GM13976 (cell line): Measurements from ENCODE around the gene AASDHPPT.

Source experiments
- DNase-seq: peaks from one replicate; pipeline ENCODE4 v3.0.0; 2012; ENCODE audit warnings: low spot score
- CTCF ChIP-seq: IDR thresholded peaks from 2 replicates; pipeline ENCODE4 v1.5.1; 2012; ENCODE audit warnings: borderline replicate concordance, mild to moderate bottlenecking; ENCODE audit not compliant: insufficient read depth; ENCODE audit errors: extremely low read depth, missing control alignments, control extremely low read depth
- in situ Hi-C: fragments of 300-500 bp; cut with MboI; formaldehyde crosslinking; loops from one replicate; pipeline ENCODE4 v1.12.0; 2022; ENCODE audit warnings: low sequenced_read_pairs, mixed read lengths, inconsistent platforms; ENCODE audit not compliant: unreplicated experiment

The AASDHPPT gene

DNA sequence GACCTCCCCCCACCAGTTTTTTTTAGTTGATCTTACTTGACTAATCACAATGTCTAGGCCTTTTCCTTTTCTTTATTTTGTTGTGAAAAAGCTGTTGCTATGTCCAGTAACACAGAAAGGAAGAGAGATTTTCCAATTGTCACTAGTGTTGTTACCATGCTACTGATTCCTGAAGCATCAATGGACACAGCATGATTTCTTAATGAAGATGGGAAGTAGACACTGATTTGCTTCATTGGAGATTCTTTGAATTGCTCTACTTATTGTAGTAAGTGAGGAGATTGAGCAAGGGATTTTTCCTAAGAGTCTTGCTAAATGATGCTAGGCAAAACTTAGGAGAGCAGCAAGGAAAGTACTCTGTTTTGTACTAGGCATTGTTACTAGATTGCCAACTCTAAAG is 4.6 kb downstream of the AASDHPPT start:
- in situ Hi-C loops = no loop called here
- TF ChIP-seq CTCF = no peak

GRCh38 chr11:106086135-106086534 is 8.7 kb downstream of the AASDHPPT start:
- DNase-seq = no peak
- TF ChIP-seq CTCF = no peak
- in situ Hi-C loops = no loop called here

More for the DNA sequence above, 4.6 kb downstream of the AASDHPPT start:
- DNase-seq = no peak

DNA sequence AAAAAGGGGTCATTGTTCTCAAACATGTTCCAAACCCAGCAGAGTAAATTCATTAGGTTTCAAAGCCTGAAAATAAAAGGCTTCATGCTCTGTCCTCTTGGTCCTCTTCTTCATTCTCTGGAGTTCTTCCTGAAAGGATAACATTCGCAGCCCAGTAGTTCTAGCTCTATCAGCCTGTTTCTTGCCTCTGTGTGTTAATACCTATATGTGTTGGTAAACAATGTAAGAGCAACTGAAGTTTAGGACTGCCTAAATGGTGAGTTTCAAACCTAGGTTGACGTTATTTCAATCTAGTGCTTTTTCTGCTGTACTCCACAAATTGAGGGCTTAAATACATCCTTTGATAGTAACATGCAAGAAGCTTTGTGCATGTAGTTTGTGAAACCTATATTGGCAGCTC is 9.4 kb downstream of the AASDHPPT start:
- DNase-seq = no peak
- in situ Hi-C loops = no loop called here
- no peak for TF ChIP-seq CTCF

- TF ChIP-seq CTCF = peak; percentile 77
- DNase-seq = no peak
- in situ Hi-C loops = no loop called here
These were observed 10.5 kb downstream of the AASDHPPT start for GRCh38 chr11:106087815-106088435.

DNA sequence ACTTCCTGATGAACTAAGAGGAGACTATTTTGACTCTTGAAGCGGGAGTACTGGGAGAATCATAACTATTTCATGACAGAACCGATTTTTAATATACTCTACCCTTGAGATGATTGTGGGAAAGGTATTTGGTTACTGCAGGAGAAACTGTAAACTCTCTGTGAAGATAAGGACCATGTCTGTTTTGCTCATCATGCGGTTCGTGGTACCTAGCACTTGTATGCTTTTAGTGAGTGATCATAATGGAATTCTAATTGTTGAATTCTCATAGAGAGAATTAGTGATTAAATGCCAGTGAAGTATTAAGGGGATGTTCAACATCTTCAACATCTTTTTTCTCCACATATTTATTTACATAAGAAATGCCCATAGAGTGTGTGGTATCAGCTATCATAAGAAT is 11.4 kb downstream of the AASDHPPT start:
- no peak for DNase-seq

DNA sequence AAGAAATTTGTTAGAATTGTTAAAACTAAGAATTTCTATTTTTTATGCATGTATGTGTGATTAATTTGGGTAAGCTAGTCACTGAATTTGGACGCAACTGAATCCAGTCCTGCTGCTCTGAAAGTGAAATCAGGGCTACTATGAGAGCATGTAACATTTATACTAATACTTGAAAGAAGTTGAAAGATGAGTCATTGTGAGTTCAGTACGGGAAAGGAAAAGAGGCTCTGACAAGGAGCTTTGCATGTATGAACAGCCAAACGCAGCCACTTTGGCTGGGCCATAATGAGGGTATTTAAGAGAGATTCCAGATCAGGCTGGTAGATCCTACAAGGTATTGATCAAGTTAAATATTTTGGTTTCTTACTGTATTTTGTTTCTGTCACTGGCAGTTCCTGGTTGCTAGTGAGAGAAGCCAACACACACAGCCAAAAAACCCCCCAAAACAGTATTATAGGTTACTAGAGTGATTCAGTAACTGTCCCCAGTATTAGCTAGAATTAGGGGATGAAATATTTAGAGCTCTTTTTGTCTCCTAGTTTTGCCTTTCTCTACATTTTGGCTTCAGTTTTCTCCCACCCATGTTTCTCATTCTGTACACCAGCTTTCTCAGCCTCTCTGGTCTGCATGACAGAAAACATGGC is 14.1 kb downstream of the AASDHPPT start:
- DNase-seq = peak; percentile 48
- no peak for TF ChIP-seq CTCF
- in situ Hi-C loops = no loop called here

More for the DNA sequence above, 11.4 kb downstream of the AASDHPPT start:
- TF ChIP-seq CTCF = no peak
- in situ Hi-C loops = no loop called here

DNA sequence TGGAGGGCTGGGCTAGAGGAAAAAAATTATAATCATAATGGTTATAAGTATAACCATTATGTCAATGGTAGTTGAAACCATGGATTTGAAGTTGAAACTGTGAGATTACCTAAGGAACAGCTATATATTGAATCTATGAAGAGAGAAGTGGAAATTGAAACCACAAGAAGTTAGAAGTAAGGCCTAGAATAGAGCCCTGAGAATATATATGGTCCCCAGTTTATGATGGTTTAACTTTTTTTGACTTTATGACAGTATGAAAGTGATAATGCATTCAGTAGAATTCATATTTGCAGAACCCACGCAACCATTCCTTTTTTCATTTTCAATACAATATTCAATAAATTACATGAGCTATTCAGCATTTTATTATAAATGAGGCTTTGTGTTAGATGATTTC is 15.0 kb downstream of the AASDHPPT start:
- TF ChIP-seq CTCF = no peak
- in situ Hi-C loops = no loop called here
- DNase-seq = peak; percentile 13
